ENCODE measurements around the gene ANKLE2.

DNA sequence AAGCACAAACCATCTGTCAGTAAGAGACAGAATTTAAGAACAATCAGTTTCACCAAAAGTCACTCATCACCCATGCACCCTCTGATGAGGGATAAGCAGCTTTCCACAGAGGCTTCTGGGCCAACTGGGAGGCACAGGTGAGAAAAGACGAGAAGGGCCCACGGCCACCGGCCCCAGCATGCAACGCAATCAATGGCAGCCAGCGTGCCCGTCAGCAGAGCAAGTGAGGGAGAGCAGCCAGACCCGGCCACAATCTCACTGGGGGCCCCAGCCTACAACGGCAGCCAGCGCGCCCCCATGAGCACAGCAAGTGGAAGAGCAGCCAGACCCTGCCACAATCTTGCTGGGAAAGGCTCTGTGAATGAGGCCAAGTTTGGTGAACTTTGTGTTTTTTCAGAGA, 13.3 kb downstream of the ANKLE2 start:
- TF ChIP-seq, protein P1, sequence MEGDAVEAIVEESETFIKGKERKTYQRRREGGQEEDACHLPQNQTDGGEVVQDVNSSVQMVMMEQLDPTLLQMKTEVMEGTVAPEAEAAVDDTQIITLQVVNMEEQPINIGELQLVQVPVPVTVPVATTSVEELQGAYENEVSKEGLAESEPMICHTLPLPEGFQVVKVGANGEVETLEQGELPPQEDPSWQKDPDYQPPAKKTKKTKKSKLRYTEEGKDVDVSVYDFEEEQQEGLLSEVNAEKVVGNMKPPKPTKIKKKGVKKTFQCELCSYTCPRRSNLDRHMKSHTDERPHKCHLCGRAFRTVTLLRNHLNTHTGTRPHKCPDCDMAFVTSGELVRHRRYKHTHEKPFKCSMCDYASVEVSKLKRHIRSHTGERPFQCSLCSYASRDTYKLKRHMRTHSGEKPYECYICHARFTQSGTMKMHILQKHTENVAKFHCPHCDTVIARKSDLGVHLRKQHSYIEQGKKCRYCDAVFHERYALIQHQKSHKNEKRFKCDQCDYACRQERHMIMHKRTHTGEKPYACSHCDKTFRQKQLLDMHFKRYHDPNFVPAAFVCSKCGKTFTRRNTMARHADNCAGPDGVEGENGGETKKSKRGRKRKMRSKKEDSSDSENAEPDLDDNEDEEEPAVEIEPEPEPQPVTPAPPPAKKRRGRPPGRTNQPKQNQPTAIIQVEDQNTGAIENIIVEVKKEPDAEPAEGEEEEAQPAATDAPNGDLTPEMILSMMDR (IDR thresholded peaks at IDR 0.05): no peak
- no peak for TF ChIP-seq EP300 (IDR thresholded peaks at IDR 0.05)
